ENCODE data around the gene TSTD2.

DNA sequence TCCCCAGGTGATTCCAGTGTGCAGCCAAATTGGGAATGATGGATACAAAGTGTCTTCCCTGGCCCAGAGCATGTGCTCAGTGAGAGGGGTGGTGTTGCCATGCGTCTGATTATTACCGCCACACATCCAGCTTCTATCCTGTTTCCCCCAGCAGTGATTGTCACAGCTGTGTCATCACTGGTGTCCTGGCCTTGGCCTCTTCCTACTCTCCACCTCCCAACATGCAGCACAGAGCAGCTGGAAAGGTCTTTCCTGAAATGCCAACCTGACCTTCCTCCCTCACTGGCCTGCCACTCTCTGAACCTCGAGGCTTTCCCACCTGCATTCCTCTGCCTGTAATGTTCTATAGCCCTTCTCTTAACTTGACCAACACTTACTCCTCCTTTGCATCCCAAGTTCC, 71.7 kb downstream of the TSTD2 start:
- no peak for TF ChIP-seq POLR2AphosphoS5 (IDR thresholded peaks at IDR 0.05; ENCODE audit: low read depth, low read length)
- no peak for TF ChIP-seq POLR2A (IDR thresholded peaks at IDR 0.05; ENCODE audit: low read depth, low read length)
- TF ChIP-seq TAF1 (IDR thresholded peaks at IDR 0.05; ENCODE audit: borderline replicate concordance, low read depth, low read length): no peak
